GM23248 (cell line): Measurements from ENCODE around the gene SLC12A3.

ENCODE experiments used
- EZH2 ChIP-seq: fragments of 200-600 bp; sonication (generic); IDR thresholded peaks from 2 replicates; pipeline ENCODE4 v1.6.1; 2018; ENCODE audit warnings: antibody characterized with exemption, mild to moderate bottlenecking; ENCODE audit not compliant: insufficient read depth, poor library complexity, severe bottlenecking
- EZH2phosphoT487 ChIP-seq: fragments of 200-600 bp; sonication (generic); IDR thresholded peaks from 2 replicates; pipeline ENCODE4 v1.6.1; 2018; ENCODE audit warnings: antibody characterized with exemption, moderate library complexity, mild to moderate bottlenecking, low read depth; ENCODE audit not compliant: insufficient read depth

DNA sequence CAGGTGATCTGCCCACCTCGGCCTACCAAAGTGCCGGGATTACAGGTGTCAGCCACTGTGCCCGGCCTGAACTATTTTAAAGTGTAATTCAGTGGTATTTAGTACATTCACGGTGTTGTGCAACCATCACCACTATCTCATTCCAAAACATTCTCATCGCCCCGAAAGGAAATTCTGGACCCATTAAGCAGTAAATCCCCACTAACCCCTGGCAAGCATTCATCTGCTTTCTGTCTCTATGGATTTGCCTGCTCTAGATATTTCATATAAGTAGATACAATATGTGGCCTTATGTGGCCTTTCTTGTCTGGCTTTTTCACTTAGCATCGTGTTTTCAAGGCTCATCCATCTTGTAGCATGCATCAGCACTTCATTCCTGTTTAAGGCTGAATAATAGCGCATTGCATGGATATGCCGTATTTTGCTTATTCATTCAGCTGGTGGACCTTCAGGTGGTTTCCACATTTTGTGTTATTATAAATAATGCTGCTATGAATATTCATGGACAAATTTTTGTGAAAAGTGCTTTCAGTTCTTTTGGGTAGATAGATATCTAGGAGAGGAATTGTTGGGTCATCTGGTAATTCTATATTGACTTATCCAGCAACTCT, 58.6 kb downstream of the SLC12A3 start:
- TF ChIP-seq EZH2 (no peak), EZH2phosphoT487 (no peak)
